Amniotic epithelial cell (primary cell): Measurements from ENCODE around the gene TMEM62.
"Not testable (repeated sequence)": the region's sequence is repeated elsewhere in the genome, so short reads cannot be mapped to it uniquely, and the experiment has no call there.

Source experiments
- DNase-seq: peaks from one replicate; pipeline ENCODE4 v3.0.0-alpha.2; 2010; ENCODE audit warnings: low read depth

TMEM62 gene

DNA sequence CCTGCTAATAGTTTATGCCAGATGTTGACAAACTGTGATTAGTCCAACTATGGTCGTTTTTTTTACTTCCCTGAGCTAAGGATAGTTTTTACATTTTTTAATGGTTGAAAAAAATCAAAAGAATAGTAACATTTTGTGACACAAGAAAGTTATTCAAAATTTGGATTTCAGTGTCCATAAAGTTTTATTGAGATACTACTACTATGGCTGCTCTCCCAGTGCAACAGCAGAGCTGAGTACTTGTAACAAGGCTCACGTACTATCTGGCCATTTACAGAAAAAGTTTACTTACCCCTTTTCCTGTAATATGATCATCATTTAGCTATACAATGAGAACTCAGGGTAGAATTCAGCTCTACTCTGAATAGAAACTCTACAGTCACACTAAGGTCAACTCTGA, 11.5 kb upstream of the TMEM62 start:
- no peak for DNase-seq

DNA sequence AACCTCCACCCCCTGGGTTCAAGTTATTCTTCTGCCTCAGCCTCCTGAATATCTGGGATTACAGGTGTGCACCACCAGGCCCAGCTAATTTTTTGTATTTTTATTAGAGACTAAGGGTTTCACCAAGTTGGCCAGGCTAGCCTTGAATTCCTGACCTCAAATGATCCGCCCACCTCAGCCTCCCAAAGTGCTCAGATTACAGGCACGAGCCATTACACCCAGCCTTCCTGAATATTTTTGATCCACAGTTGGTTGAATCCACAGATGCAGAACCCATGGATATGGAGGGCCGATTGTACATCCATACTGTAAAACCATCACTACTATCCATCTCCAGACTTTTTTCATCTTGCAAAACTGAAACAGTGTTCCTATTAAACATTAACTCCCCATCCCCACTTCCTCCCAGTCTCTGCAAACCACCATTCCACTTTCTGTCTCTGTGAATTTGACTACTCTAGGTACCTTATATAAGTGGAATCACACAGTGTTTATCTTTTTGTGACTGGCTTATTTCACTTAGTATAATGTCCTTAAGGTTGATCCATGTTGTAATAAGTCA, 8.2 kb upstream of the TMEM62 start:
- no peak for DNase-seq

DNA sequence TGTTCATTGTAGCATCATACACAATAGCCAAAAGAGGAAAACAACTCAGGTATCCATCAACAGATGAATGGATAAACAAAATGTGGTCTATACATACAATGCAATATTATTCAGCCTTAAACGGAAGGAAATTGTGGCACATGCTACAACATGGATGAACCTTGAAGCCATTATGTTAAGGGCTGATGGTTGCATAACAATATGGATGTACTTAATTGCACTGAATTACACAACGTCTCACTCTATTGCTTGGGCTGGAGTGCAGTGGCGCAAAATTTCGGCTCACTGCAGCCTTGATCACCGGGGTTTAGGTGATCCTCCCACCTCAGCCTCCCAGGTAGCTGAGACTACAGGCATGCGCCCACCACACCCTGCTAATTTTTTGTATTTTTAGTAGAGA, 7.0 kb upstream of the TMEM62 start:
- no peak for DNase-seq

DNA sequence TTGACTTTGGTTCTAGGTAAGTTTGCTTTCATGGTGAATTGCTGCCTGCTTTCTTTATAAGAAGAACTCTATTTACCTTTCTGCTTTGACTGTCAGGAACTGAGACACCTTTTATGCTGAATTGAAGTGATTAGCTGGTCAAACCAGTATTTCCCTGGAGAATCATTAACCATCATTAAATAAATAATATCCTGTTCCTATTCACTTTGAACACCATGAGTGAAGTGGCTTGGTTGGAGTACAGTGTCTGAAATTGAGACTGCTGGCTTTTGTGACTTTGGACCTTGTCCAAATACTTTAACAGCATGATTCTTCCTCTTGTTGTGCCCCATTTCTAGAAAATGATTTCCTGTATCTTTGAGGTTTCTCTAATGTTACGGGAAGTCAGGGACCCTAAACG, 5.6 kb upstream of the TMEM62 start:
- DNase-seq, result no peak

DNA sequence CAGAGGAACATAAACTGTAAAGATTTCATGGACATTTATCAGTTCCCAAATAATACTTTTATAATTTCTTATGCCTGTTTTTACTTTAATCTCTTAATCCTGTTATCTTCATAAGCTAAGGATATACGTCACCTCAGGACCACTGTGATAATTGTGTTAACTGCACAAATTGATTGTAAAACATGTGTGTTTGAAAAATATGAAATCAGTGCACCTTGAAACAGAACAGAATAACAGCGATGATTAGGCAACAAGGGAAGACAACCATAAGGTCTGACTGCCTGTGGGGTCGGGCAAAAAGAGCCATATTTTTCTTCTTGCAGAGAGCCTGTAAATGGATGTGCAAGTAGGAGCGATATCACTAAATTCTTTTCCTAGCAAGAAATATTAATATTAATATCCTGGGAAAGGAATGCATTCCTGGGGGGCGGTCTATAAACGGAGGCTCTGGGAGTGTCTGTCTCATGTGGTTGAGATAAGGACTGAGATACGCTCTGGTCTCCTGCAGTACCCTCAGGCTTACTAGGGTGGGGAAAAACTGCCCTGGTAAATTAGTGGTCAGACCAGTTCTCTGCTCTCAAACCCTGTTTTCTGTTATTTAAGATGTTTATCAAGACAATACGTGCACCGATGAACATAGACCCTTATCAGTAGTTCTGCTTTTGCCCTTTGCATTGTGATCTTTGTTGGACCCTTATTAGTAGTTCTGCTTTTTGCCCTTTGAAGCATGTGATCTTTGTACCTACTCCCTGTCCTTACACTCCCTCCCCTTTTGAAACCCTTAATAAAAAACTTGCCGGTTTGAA, 5.0 kb upstream of the TMEM62 start:
- not testable (repeated sequence) for DNase-seq

DNA sequence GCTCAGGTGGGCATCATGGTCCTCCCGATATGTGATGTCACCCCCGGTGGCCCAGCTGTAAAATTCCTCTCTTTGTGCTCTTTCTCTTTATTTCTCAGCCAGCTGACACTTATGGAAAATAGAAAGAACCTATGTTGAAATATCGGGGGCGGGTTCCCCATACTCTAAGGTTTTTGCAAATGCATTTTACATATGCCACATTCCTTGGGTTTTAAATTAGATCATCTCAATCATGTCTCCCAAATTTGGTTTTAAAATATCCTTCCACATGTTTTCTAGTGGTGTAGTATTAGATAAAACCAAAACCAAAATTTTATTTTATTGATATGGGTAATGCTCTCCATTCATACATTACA, 4.4 kb upstream of the TMEM62 start:
- no peak for DNase-seq

DNA sequence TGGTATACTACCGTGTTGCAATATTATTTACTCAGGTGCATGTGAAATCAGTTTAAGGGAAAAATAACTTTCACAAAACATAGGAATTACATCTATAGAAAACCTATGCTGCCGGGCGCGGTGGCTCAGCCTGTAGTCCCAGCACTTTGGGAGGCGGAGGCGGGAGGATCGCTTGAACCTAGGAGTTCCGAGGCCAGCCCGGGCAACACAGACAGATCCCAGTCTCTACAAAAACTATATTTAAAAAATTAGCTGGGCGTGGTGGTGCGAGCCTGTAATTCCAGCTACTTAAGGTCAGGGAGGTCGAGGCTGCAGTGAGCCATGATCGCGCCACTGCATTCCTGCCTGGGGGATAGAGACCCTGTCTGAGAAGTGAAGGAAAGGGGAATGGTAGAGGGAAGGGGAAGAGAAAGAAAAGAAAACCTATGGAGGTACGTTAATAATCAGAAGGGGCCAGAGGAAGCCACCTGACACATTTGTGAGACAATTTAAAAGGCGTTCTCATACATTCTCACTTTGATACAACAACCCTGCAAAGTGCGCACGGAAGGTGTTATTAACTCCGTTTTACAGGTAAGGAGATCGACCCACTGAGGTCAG, 456 bp upstream of the TMEM62 start:
- DNase-seq, result no peak

DNA sequence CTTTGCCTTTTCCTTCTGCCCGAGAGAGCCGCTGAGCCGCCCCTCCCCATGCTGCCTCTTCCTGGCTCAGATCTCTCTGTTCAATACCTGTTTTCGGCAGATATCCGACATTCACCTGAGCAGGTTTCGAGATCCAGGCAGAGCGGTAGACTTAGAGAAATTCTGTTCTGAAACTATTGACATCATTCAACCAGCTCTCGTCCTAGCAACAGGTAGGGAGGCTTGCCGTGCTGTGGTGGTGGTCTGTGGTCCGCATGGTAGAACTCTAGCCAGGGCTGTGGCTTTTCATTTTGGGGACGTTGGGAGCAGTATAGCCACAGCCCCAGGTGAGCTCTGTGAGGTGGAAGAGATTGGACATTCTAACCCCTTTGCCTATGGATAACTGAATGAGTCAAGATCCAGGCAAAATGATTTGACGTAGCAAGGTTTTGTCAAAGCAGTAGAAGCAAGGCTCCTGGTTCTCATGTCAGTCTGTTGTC, 810 bp downstream of the TMEM62 start:
- DNase-seq, result no peak

DNA sequence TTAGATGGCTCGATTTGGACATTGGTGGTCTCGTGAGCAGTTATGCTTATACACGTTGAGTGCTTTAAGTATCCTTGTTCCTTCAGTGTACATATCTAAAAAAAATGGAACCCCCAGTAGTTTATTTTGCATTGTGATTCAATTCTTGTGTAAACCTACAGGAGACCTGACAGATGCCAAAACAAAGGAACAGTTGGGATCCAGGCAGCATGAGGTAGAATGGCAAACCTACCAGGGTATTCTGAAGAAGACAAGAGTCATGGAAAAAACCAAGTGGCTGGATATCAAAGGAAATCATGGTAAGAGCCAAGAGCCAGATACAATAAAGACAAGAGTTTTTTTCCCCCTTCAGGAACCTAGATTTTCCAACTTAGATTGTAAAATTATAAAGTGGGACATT, 2.0 kb downstream of the TMEM62 start:
- no peak for DNase-seq

DNA sequence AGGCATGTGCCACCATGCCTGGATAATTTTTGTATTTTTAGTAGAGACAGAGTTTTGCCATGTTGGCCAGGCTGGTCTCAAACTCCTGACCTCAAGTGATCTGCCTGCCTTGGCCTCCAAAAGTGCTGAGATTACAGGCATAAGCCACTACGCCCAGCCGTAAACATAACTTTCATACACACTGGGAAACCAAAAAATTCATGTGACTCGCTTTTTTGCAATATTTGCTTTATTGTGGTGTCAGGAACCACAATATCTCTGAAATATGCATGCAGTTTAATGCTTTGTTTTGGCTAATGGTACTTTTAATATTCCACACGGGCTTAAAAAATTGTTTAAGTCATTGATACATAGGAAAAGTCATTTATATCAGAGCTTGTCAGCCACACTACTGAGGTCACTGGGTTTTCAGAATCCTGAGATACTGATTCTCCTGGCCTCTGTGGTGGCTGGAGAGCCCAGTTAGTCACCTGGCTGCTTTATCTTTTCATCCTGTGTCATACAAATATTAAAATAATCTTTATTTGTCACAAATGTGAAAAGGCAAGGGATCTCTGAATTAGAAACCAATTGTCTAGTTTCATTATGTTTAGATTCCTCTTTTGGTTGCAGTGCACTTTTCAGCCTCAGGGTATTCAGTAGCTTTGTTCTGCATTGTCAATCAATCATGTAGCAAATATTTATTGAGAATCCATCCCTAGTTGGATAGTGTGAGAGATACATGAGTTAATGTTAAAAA, 10.0 kb downstream of the TMEM62 start:
- DNase-seq, result peak; percentile 45

DNA sequence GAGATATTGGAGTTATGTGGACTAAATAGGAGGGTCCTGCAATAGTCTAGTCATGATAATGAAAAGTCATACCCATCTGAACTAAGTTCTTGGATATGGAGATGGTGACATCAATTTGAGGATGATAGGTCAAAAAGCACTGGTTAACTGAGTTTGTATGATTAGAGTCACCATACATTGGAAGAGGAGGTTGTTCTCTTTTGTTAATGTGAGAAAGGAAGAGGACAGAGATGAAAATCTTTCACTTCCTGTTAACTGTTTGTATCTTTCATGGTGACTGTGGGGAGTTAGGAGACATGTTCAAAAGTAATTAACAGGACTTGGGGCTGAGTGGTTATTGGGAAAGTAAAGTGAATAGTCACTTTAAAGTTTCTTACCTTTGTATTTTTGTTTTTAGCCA, 11.1 kb downstream of the TMEM62 start:
- no peak for DNase-seq

DNA sequence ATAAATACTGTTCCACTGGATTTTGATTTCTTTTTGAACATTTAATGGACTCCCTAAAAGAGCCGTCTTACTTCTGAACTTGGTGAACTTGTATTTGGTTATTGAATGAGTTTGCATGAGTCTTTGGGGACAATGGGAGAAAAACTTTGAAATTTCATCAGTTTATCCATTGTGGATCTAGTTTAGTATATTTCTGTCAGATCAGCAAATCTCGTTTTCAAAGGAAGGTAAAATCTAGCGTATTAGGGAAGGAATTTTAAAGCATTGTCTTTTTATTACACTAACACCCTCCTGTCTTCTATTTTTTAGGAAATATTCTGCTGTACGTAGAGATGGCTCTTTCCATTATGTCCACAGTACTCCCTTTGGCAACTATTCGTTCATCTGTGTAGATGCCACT, 12.8 kb downstream of the TMEM62 start:
- DNase-seq, result no peak

DNA sequence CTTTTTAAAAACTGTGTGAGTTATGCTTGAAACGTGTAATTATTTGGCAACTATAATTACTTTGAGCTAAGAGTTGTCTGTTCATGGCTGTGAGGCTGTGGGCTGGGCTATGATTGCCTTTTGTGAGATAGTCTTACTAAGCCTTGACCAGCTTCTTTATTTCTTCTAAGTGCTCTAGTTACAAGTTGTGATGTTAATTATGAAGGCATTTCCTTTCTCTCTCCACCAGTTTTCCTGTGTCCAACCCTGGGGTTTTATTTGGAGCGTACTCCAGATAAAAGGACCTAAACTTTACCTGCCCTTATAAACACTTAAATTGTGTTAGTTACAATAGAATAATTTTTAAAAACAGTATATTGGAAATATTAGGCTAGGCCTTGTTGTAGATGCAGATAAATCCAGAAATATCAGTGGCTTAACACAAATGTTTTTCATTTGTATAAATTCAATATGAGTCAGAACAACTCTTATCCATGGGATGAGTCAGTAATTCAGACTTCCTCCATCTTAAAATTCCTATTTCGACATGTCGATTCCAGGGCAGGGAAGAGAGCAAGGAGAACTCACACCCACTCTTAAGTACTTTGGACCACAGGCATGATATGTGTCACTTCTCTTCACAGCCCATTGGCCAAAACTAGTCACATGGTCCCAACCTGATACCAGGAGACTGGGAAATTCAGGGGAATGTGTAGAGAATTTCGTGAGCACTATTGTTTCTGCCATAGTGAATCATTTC, 17.0 kb downstream of the TMEM62 start:
- DNase-seq, result peak; percentile 98

DNA sequence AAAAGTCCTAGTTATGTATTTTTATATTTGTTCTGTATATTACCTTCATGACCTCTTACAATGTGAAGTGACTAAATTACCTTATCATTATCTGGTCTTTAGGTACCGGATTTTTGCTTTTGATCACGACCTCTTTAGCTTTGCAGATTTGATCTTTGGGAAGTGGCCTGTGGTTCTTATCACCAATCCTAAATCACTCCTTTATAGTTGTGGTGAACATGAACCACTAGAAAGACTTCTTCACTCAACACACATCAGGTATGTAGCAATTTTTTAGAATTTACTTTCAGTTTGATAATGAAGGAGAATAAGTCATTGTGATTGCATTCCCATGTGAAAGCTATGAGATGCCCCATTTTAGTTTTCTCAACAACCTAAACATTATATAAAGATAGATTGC, 18.3 kb downstream of the TMEM62 start:
- DNase-seq, result peak; percentile 74

DNA sequence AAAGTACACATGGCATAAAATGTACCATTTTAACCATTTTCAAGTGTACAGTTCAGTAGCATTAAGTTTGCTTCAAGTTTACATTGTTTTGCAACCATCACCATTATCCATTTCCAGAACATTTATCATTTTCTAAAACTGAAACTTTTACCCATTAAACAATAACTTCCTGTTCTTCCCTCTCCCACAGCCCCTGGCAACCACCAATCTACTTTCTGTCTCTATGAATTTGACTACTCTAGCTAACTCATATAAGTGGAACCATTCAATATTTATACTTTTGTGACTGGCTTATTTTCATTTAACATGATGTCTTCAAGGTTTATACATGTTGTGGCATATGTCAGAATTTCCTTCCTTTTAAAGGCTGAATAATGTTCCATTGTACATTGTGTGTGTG, 19.9 kb downstream of the TMEM62 start:
- DNase-seq, result no peak

DNA sequence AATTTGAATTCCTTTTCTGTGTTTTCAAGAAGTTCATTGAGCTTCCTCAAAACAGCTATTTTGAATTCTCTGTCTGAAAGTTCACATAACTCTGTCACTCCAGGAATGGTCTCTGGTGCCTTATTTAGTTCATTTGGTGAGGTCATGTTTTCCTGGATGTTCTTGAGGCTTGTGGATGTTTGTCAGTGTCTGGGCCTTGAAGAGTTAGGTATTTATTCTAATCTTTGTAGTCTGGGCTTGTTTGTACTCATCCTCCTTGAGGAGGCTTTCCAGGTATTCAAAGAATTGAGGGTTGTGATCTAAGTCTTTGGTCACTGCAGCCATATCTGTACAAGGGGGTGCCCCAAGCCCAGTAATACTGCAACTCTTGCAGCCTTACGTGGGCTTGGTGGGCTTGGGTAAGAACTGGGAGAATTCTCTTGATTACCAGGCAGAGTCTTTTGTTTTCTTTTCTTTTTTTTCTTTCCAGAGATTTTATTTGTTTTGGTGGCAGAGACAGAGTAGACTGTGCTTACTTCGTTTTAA, 32.5 kb downstream of the TMEM62 start:
- peak; percentile 45 for DNase-seq

DNA sequence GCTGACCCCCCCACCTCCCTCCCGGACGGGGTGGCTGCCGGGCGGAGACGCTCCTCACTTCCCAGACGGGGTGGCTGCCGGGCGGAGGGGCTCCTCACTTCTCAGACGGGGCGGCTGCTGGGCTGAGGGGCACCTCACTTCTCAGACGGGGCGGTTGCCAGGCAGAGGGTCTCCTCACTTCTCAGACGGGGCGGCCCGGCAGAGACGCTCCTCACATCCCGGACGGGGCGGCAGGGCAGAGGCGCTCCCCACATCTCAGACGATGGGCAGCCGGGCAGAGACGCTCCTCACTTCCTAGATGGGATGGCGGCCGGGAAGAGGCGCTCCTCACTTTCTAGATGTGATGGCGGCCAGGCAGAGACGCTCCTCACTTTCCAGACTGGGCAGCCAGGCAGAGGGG, 33.9 kb downstream of the TMEM62 start:
- DNase-seq, result not testable (repeated sequence)

DNA sequence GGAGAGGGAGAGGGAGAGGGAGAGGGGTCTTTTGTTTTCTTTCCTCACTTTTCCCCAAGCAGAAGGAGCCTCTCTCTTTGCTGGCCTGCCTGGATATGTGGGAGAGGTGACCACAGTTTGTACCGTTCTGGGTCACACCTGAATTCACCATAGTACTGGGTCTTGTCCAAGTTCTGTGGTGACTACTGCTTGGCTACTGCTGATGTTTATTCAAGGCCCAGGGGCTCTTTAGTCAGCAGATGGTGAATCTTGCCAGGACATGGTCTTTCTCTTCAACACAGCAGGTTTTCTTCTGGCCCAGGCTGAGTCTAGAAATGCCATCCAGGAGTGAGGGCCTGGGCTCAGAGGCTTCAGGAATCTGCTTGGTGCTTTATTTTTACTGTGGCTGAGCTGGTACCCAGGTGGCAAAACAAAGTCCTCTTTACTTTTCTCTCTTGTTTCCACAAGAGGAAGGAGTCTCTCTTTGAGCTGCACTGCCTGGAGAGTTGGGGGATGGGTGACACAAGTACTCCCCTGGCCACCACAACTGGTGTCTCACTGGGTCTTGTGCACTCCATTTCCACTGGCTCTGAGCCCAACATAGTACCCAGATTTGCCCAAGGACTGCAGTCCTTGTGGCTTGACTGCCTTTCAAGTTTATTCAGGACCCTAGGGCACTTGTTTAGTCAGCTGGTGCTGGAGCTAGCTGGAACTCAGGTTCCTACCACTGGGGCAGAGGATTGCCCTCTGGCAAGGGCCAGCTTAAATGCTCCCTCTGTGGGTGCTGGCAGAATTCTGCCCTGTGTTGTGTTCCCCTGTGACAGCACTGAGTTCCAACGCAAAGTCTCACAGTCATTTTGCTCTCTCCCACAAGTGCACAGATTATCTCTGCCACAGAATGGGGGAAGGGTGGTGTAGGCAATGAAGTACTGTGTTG, 35.1 kb downstream of the TMEM62 start:
- DNase-seq, result peak; percentile 59

DNA sequence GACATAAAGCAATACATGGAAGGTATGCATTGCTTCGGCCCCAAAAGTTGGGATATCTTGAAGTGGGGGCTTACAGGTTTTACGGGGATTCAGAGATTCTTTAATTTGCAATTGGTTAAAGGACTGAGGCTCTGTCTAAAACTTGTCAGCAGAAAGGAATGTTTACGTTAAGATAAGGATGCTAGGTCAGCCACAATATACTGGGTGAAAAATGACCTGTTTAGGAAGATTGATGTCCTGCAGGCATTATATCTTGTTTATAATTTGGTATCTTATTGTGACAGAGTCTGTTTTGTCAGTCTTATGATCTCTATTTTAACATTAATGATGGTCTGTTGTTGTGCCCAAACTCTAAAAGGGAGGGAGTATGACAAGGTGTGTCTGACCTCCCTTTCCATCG, 36.5 kb downstream of the TMEM62 start:
- peak; percentile 54 for DNase-seq

DNA sequence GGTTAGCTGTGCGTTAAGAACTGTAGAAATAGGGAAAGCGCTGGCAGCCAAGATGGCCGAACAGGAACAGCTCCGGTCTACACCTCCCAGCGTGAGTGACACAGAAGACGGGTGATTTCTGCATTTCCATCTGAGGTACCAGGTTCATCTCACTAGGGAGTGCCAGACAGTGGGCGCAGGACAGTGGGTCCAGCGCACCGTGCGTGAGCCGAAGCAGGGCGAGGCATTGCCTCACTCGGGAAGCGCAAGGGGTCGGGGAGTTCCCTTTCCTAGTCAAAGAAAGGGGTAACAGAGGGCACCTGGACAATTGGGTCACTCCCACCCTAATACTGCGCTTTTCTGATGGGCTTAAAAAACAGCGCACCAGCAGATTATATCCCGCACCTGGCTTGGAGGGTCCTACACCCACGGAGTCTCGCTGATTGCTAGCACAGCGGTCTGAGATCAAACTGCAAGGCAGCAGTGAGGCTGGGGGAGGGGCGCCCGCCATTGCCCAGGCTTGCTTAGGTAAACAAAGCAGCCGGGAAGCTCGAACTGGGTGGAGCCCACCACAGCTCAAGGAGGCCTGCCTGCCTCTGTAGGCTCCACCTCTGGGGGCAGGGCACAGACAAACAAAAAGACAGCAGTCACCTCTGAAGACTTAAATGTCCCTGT, 42.4 kb downstream of the TMEM62 start:
- not testable (repeated sequence) for DNase-seq
